ENCODE results near the gene SLC6A11. TPM values are rescaled to one million over a fixed set of nuclear protein-coding genes. Genes with fewer than 3 reads are reported as not detected.

SLC6A11 gene
- total and polyA plus RNA-seq, 2 of the 8 experiments (the other 6 are each of a cell fraction or from before 2014, with no cell fraction given), result 0.78 to 1.5 TPM

GRCh38 chr3:10870296-10870695 lies 54.3 kb downstream of the SLC6A11 start:
- no peaks in the 10 kb centered on the region for H3K9me3 ChIP-seq (ENCODE audit: insufficient read depth in 2 of 2, low read depth in 1 of 2, low read length in 1 of 2)
- H3K79me2 ChIP-seq (ENCODE audit: control insufficient read depth in 1 of 2, insufficient read depth in 2 of 2, low read length in 2 of 2), result no peaks in the 10 kb centered on the region
- no peak overlapping the region for H3K18ac ChIP-seq (ENCODE audit: extremely low read depth, low read length)
- no peak overlapping the region for H2BK20ac ChIP-seq (ENCODE audit: low read length)
- no peak overlapping the region for H2BK5ac ChIP-seq (ENCODE audit: low read depth, low read length)
- 83% methylated on average over 1 of the region's 1 CpG; no CpG with 5 or more reads in 1 of the 2 experiments for WGBS, 2 experiments (ENCODE audit: extremely low coverage in 1 of 2, insufficient coverage in 1 of 2, insufficient read length in 1 of 2, insufficient replicate concordance in 2 of 2, low coverage in 1 of 2, low lambda C conversion rate in 2 of 2, missing lambda C conversion rate in 1 of 2)
- peaks cover 36 to 72% (median 55%) of the 10 kb centered on the region in 4 experiments for H3K27me3 ChIP-seq (replicated peaks in 1 of 4; ENCODE audit: control insufficient read depth in 3 of 4, extremely low read depth in 1 of 4, insufficient read depth in 3 of 4, low read length in 3 of 4)
- TF ChIP-seq YY1 (IDR thresholded peaks at IDR 0.05; ENCODE audit: low read depth, low read length), result no peak
- H3K9ac ChIP-seq (replicated peaks in 1 of 4; ENCODE audit: extremely low read depth in 1 of 4, low read depth in 3 of 4, low read length in 3 of 4), result no peak overlapping the region
- H2AFZ ChIP-seq (ENCODE audit: low read length), result no peak overlapping the region
- no peak overlapping the region for H3K14ac ChIP-seq (ENCODE audit: insufficient read length)
- H3K4ac ChIP-seq (replicated peaks; ENCODE audit: insufficient read length, low read depth, low read length), result no peak overlapping the region
- no peak overlapping the region for H3K23ac ChIP-seq (ENCODE audit: insufficient read length)
- H3K27ac ChIP-seq (ENCODE audit: low read depth, low read length), result no peak overlapping the region
- H2BK15ac ChIP-seq (ENCODE audit: low read length), result no peak overlapping the region
- H4K20me1 ChIP-seq (replicated peaks in 1 of 2; ENCODE audit: control insufficient read depth in 1 of 2, insufficient read depth in 2 of 2, low read length in 2 of 2), result peaks cover 0 to 7% of the 10 kb centered on the region in 2 experiments
- ChIA-PET POLR2A (ENCODE audit: partially characterized antibody) (no interaction called here), CTCF (ENCODE audit: partially characterized antibody) (interaction anchor here (0.7 to 2.2 kb wide), 8 partner anchors 12 to 190 kb away, joined by 3 to 9 read pairs (median 5); no protein-coding TSS in a partner anchor)
- no peaks in the 10 kb centered on the region for H3K36me3 ChIP-seq (ENCODE audit: control insufficient read depth in 2 of 4, insufficient read depth in 4 of 4, low read length in 3 of 4)
- H4K91ac ChIP-seq (replicated peaks; ENCODE audit: insufficient read length, low read length), result no peak overlapping the region
- H3K4me2 ChIP-seq (ENCODE audit: insufficient read depth in 1 of 2, low read depth in 2 of 2, low read length in 2 of 2), result no peak overlapping the region
- H4K5ac ChIP-seq (ENCODE audit: insufficient read length, low read depth, low read length), result no peak overlapping the region
- FAIRE-seq (no peak), DNase-seq (ENCODE audit: low read depth in 1 of 2, low spot score in 2 of 2) (no peak)
- no peaks in the 10 kb centered on the region for H3K4me1 ChIP-seq (replicated peaks in 1 of 4; ENCODE audit: control insufficient read depth in 3 of 4, insufficient read depth in 4 of 4, low read length in 3 of 4)
- H2BK120ac ChIP-seq (replicated peaks; ENCODE audit: low read depth, low read length), result no peak overlapping the region
- H3K56ac ChIP-seq (replicated peaks; ENCODE audit: insufficient read length, low read depth, low read length), result no peak overlapping the region
- H3K79me1 ChIP-seq (ENCODE audit: low read depth, low read length), result no peaks in the 10 kb centered on the region
- no peak overlapping the region for H2AK5ac ChIP-seq (ENCODE audit: low read depth, low read length)
- no peak overlapping the region for H4K8ac ChIP-seq (ENCODE audit: extremely low read depth, insufficient read depth, low read length)
- H2BK12ac ChIP-seq (ENCODE audit: low read depth, low read length), result no peak overlapping the region
- peaks cover 2% of the 10 kb centered on the region; the same call in 1 of the 2 replicates for H3K23me2 ChIP-seq (ENCODE audit: low read depth, low read length)
- no peak overlapping the region for H3K4me3 ChIP-seq (ENCODE audit: extremely low read depth in 1 of 4, insufficient read depth in 2 of 4, low read depth in 3 of 4, low read length in 4 of 4)

Measured in H1 (cell line).